ENCODE measurements around the gene GRAMD1C. TPM values are rescaled to one million over a fixed set of nuclear protein-coding genes. Genes with fewer than 3 reads are reported as not detected.

The GRAMD1C gene
- total and polyA plus RNA-seq, 2 donors (not counting 3 experiments of a cell fraction or from before 2014, with no cell fraction given): 7.0 to 24.0 TPM

- Histone ChIP-seq H3K9ac (replicated peaks; ENCODE audit: extremely low read depth, insufficient read depth, low read length) (no peak overlapping the region), H4K20me1 (replicated peaks; ENCODE audit: control insufficient read depth, extremely low read depth, insufficient read depth, low read length) (no peaks in the 10 kb centered on the region), H3K9me3 (replicated peaks; ENCODE audit: control insufficient read depth, insufficient read depth, low read length) (no peaks in the 10 kb centered on the region), H3K79me2 (ENCODE audit: control insufficient read depth, insufficient read depth, low read length) (no peaks in the 10 kb centered on the region), H2AFZ (ENCODE audit: low read depth, low read length) (no peak overlapping the region), H3K4me3 (replicated peaks in 1 of 3; ENCODE audit: insufficient read depth in 1 of 3, low read depth in 1 of 3, low read length in 3 of 3) (no peak overlapping the region), H3K4me2 (ENCODE audit: insufficient read depth, low read length) (no peak overlapping the region), H3K4me1 (ENCODE audit: control insufficient read depth, extremely low read depth, insufficient read depth, low read length) (no peaks in the 10 kb centered on the region), H3K27me3 (ENCODE audit: control insufficient read depth in 2 of 2, insufficient read depth in 2 of 2, low read length in 2 of 2) (no peaks in the 10 kb centered on the region), H3K36me3 (ENCODE audit: control insufficient read depth in 2 of 2, extremely low read depth in 1 of 2, insufficient read depth in 2 of 2, low read length in 2 of 2) (no peaks in the 10 kb centered on the region), H3K27ac (ENCODE audit: insufficient read depth, low read depth, low read length) (no peak overlapping the region), H3K9me1 (replicated peaks; ENCODE audit: control insufficient read depth, extremely low read depth, insufficient read depth, low read length) (no peaks in the 10 kb centered on the region)
- TF ChIP-seq EZH2 (IDR thresholded peaks at IDR 0.05; ENCODE audit: borderline replicate concordance, low read depth, low read length, severe bottlenecking) (no peak), POLR2AphosphoS5 (IDR thresholded peaks at IDR 0.05; ENCODE audit: insufficient read depth, low read depth, low read length) (no peak), POLR2A (IDR thresholded peaks at IDR 0.05; ENCODE audit: low read depth, low read length) (no peak), JUN (IDR thresholded peaks at IDR 0.05; ENCODE audit: borderline replicate concordance, insufficient read depth, insufficient read length, low read depth) (no peak), GATA2 (IDR thresholded peaks at IDR 0.05; ENCODE audit: insufficient read depth, insufficient read length, low read depth, low read length) (no peak), MAX (IDR thresholded peaks at IDR 0.05; ENCODE audit: insufficient read depth, insufficient read length) (no peak)
- intact Hi-C loops (cut with micrococcal nuclease): no loop called here
- ChIA-PET CTCF (interaction anchor here (0.9 kb wide), 1 partner anchor 9 kb away, joined by 3 read pairs; no protein-coding TSS in a partner anchor), POLR2A (no interaction called here)
- FAIRE-seq (no peak), DNase-seq (ENCODE audit: low read depth, low spot score) (no peak)
- dilution Hi-C loops (cut with MboI; ENCODE audit: extremely low pct_ligation_motif_present, low sequenced_read_pairs): no loop called here
- no TSS peak for BruUV-seq (replicated peaks)
These were observed 60.3 kb downstream of the GRAMD1C start for GRCh38 chr3:113898892-113899291.

- no peak overlapping the region for H3K4me3 ChIP-seq (replicated peaks in 1 of 3; ENCODE audit: insufficient read depth in 1 of 3, low read depth in 1 of 3, low read length in 3 of 3)
- no peaks in the 10 kb centered on the region for H3K9me1 ChIP-seq (replicated peaks; ENCODE audit: control insufficient read depth, extremely low read depth, insufficient read depth, low read length)
- H4K20me1 ChIP-seq (replicated peaks; ENCODE audit: control insufficient read depth, extremely low read depth, insufficient read depth, low read length): no peaks in the 10 kb centered on the region
- H3K36me3 ChIP-seq (ENCODE audit: control insufficient read depth in 2 of 2, extremely low read depth in 1 of 2, insufficient read depth in 2 of 2, low read length in 2 of 2): no peaks in the 10 kb centered on the region
- dilution Hi-C loops (cut with MboI; ENCODE audit: extremely low pct_ligation_motif_present, low sequenced_read_pairs) (no loop called here), intact Hi-C loops (cut with micrococcal nuclease) (no loop called here)
- H3K27me3 ChIP-seq (ENCODE audit: control insufficient read depth in 2 of 2, insufficient read depth in 2 of 2, low read length in 2 of 2): no peaks in the 10 kb centered on the region
- DNase-seq (ENCODE audit: low read depth, low spot score) (no peak), FAIRE-seq (peak; percentile 37)
- H3K9ac ChIP-seq (replicated peaks; ENCODE audit: extremely low read depth, insufficient read depth, low read length): no peak overlapping the region
- POLR2A ChIA-PET: no interaction called here
- no TSS peak for BruUV-seq (replicated peaks)
- no peaks in the 10 kb centered on the region for H3K79me2 ChIP-seq (ENCODE audit: control insufficient read depth, insufficient read depth, low read length)
- no peak overlapping the region for H2AFZ ChIP-seq (ENCODE audit: low read depth, low read length)
- no peak overlapping the region for H3K27ac ChIP-seq (ENCODE audit: insufficient read depth, low read depth, low read length)
- no peak overlapping the region for H3K4me2 ChIP-seq (ENCODE audit: insufficient read depth, low read length)
- no peaks in the 10 kb centered on the region for H3K9me3 ChIP-seq (replicated peaks; ENCODE audit: control insufficient read depth, insufficient read depth, low read length)
- CTCF ChIA-PET: interaction anchor here (1.3 kb wide), 1 partner anchor 10 kb away, joined by 3 read pairs; no protein-coding TSS in a partner anchor
- no peaks in the 10 kb centered on the region for H3K4me1 ChIP-seq (ENCODE audit: control insufficient read depth, extremely low read depth, insufficient read depth, low read length)
- TF ChIP-seq MYC (IDR thresholded peaks at IDR 0.05; ENCODE audit: low read depth, low read length) (no peak), POLR2AphosphoS5 (IDR thresholded peaks at IDR 0.05; ENCODE audit: insufficient read depth, low read depth, low read length) (no peak), MAX (IDR thresholded peaks at IDR 0.05; ENCODE audit: insufficient read depth, insufficient read length) (no peak), EZH2 (IDR thresholded peaks at IDR 0.05; ENCODE audit: borderline replicate concordance, low read depth, low read length, severe bottlenecking) (no peak), FOS (IDR thresholded peaks at IDR 0.05; ENCODE audit: borderline replicate concordance, insufficient read depth, low read length) (no peak), POLR2A (IDR thresholded peaks at IDR 0.05; ENCODE audit: low read depth, low read length) (no peak), JUN (IDR thresholded peaks at IDR 0.05; ENCODE audit: borderline replicate concordance, insufficient read depth, insufficient read length, low read depth) (no peak), GATA2 (IDR thresholded peaks at IDR 0.05; ENCODE audit: insufficient read depth, insufficient read length, low read depth, low read length) (no peak)
- TF ChIP-seq, protein P1, sequence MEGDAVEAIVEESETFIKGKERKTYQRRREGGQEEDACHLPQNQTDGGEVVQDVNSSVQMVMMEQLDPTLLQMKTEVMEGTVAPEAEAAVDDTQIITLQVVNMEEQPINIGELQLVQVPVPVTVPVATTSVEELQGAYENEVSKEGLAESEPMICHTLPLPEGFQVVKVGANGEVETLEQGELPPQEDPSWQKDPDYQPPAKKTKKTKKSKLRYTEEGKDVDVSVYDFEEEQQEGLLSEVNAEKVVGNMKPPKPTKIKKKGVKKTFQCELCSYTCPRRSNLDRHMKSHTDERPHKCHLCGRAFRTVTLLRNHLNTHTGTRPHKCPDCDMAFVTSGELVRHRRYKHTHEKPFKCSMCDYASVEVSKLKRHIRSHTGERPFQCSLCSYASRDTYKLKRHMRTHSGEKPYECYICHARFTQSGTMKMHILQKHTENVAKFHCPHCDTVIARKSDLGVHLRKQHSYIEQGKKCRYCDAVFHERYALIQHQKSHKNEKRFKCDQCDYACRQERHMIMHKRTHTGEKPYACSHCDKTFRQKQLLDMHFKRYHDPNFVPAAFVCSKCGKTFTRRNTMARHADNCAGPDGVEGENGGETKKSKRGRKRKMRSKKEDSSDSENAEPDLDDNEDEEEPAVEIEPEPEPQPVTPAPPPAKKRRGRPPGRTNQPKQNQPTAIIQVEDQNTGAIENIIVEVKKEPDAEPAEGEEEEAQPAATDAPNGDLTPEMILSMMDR (IDR thresholded peaks at IDR 0.05; ENCODE audit: extremely low read depth in 1 of 2, insufficient read depth in 1 of 2, low read depth in 1 of 2, low read length in 2 of 2): no peak
These were observed 68.1 kb downstream of the GRAMD1C start for GRCh38 chr3:113906568-113907140.

Data from endothelial cell of umbilical vein (primary cell).